OCI-LY7 (cell line): Measurements from ENCODE around the gene LPCAT1.

Source experiments
- CTCF ChIP-seq: fragments of 200-600 bp; sonication (generic); conservative IDR thresholded peaks from 2 replicates; pipeline ENCODE4 v1.5.1; 2014; ENCODE audit warnings: mild to moderate bottlenecking, antibody characterized with exemption, low read length, moderate library complexity, mixed read lengths
- EZH2phosphoT487 ChIP-seq: fragments of 200-600 bp; sonication (generic); IDR thresholded peaks from 2 replicates; pipeline ENCODE4 v1.6.1; 2018; ENCODE audit warnings: low read depth, borderline replicate concordance, mild to moderate bottlenecking, mixed run types, antibody characterized with exemption, low read length, moderate library complexity, mixed read lengths

DNA sequence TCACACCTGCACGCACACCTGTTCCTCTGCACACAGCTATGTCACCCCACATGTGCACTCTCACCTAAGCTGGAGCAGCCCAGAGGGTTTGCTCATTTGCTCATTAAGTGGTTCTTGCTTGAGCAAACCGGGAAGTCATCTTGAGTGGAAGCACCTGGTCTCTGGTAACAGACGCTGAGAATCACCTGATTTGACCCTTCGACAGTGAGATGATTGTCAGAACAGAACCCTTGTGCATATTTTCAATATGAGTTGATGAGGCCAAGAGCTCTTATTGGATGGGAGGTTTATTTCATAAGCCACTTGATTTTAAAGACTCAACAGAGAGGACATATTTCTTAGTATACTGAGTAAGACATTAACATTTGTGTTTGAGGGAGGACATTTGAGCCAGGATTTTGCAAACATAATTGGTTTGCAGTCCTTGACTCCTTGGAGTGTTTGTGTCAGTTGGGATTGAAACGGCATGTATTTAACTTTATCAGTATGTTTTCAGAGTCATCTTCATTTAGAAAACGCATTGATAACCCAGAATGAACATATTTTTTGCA lies 22.1 kb upstream of the LPCAT1 start:
- TF ChIP-seq CTCF (no peak), EZH2phosphoT487 (no peak)
